SK-N-SH treated with all-trans-retinoic acid at 6 μM for 48 hours (cell line): ENCODE data around the gene KPNB1.

Experiments
- CREB5 ChIP-seq: fragments of 250-450 bp; sonication (Bioruptor Pico); IDR thresholded peaks from 2 replicates; pipeline ENCODE4 v1.5.1; 2020; ENCODE audit warnings: low read depth, mild to moderate bottlenecking, moderate library complexity
- CSDC2 ChIP-seq: fragments of 250-450 bp; sonication (Bioruptor Pico); IDR thresholded peaks from 2 replicates; pipeline ENCODE4 v1.5.0; 2020; ENCODE audit warnings: mild to moderate bottlenecking, moderate library complexity
- GLIS3 ChIP-seq: fragments of 250-450 bp; sonication (Bioruptor Pico); IDR thresholded peaks from 2 replicates; pipeline ENCODE4 v1.5.0; 2020; ENCODE audit warnings: mild to moderate bottlenecking, moderate library complexity
- ISL1 ChIP-seq: fragments of 250-450 bp; sonication (Bioruptor Pico); IDR thresholded peaks from 2 replicates; pipeline ENCODE4 v2.1.2; 2022; ENCODE audit warnings: mild to moderate bottlenecking, moderate library complexity
- OSR1 ChIP-seq: fragments of 250-450 bp; sonication (Bioruptor Pico); IDR thresholded peaks from 2 replicates; pipeline ENCODE4 v1.8.0; 2022; ENCODE audit warnings: moderate library complexity, mild to moderate bottlenecking, inconsistent platforms
- PATZ1 ChIP-seq: fragments of 250-450 bp; sonication (Bioruptor Pico); IDR thresholded peaks from 2 replicates; pipeline ENCODE4 v1.8.0; 2020; ENCODE audit warnings: mild to moderate bottlenecking, moderate library complexity, borderline replicate concordance
- RARB ChIP-seq: fragments of 250-450 bp; sonication (Bioruptor Pico); IDR thresholded peaks from 2 replicates; pipeline ENCODE4 v1.8.0; 2021; ENCODE audit warnings: mild to moderate bottlenecking, moderate library complexity
- TCF4 ChIP-seq: fragments of 250-450 bp; sonication (Bioruptor Pico); IDR thresholded peaks from 2 replicates; pipeline ENCODE4 v1.8.0; 2021; ENCODE audit warnings: mild to moderate bottlenecking, moderate library complexity, borderline replicate concordance
- TOX ChIP-seq: fragments of 250-450 bp; sonication (Bioruptor Pico); IDR thresholded peaks from 2 replicates; pipeline ENCODE4 v1.8.0; 2021; ENCODE audit warnings: mild to moderate bottlenecking, moderate library complexity, borderline replicate concordance
- TSHZ2 ChIP-seq: fragments of 250-450 bp; sonication (Bioruptor Pico); IDR thresholded peaks from 2 replicates; pipeline ENCODE4 v1.5.0; 2020; ENCODE audit warnings: mild to moderate bottlenecking, moderate library complexity
- ZFP3 ChIP-seq: fragments of 250-450 bp; sonication (Bioruptor Pico); IDR thresholded peaks from 2 replicates; pipeline ENCODE4 v1.5.0; 2020; ENCODE audit warnings: mild to moderate bottlenecking, moderate library complexity
- ZNF565 ChIP-seq: fragments of 450-650 bp; formaldehyde crosslinking; conservative IDR thresholded peaks from 2 replicates; pipeline ENCODE4 v1.5.0; 2020; ENCODE audit warnings: low read depth, mild to moderate bottlenecking, moderate library complexity
- ZNF70 ChIP-seq: fragments of 450-650 bp; formaldehyde crosslinking; IDR thresholded peaks from 2 replicates; pipeline ENCODE4 v1.5.0; 2020; ENCODE audit warnings: mild to moderate bottlenecking, moderate library complexity

- TF ChIP-seq ZNF565 (CRISPR knock-in tag) (no peak), CREB5 (CRISPR knock-in tag) (no peak), CSDC2 (CRISPR knock-in tag) (no peak), PATZ1 (CRISPR knock-in tag) (no peak), TSHZ2 (CRISPR knock-in tag) (no peak), GLIS3 (no peak), ZFP3 (CRISPR knock-in tag) (no peak), ISL1 (CRISPR knock-in tag) (no peak), TOX (CRISPR knock-in tag) (no peak), RARB (no peak), TCF4 (no peak), ZNF70 (no peak), OSR1 (CRISPR knock-in tag) (no peak)
These were observed 25.0 kb upstream of the KPNB1 start for GRCh38 chr17:47624727-47625068.
